Anterior cingulate cortex (tissue), 58 donors: ENCODE results near the gene PHACTR3.

ENCODE experiments used
- DNase-seq, 58 donors: peaks; one replicate each; lab custom pipeline; 2025; lab: John Stamatoyannopoulos, UW

The PHACTR3 gene

GRCh38 chr20:59586613-59587012, 17.7 kb upstream of the PHACTR3 start:
- DNase-seq, result no peak

GRCh38 chr20:59587570-59587969, 16.8 kb upstream of the PHACTR3 start:
- no peak for DNase-seq

- peak in 10 of 58 donors; percentile 15 to 56 (median 26) for DNase-seq
Measured at GRCh38 chr20:59588236-59588855, 16.0 kb upstream of the PHACTR3 start.

GRCh38 chr20:59589086-59589684, 15.2 kb upstream of the PHACTR3 start:
- no peak for DNase-seq

- no peak for DNase-seq
Measured at GRCh38 chr20:59591061-59591460, 13.3 kb upstream of the PHACTR3 start.

GRCh38 chr20:59596690-59597089, 7.7 kb upstream of the PHACTR3 start:
- DNase-seq, result no peak

GRCh38 chr20:59597240-59597639, 7.1 kb upstream of the PHACTR3 start:
- no peak for DNase-seq

GRCh38 chr20:59598625-59599310, 5.6 kb upstream of the PHACTR3 start:
- DNase-seq, result peak in 37 of 58 donors; percentile 19 to 80 (median 41)

- no peak for DNase-seq
Measured at GRCh38 chr20:59599941-59600340, 4.4 kb upstream of the PHACTR3 start.

- DNase-seq, result no peak
Measured at GRCh38 chr20:59600472-59600871, 3.9 kb upstream of the PHACTR3 start.

GRCh38 chr20:59602546-59603080, 1.7 kb upstream of the PHACTR3 start:
- DNase-seq, result no peak

- peak in 37 of 58 donors; percentile 22 to 81 (median 53) for DNase-seq
Measured at GRCh38 chr20:59603176-59603575, 1.2 kb upstream of the PHACTR3 start.

GRCh38 chr20:59604741-59605600, 631 bp downstream of the PHACTR3 start:
- DNase-seq, result peak in 21 of 58 donors; percentile 13 to 62 (median 39)

GRCh38 chr20:59605601-59606364, 1.4 kb downstream of the PHACTR3 start:
- peak in 9 of 58 donors; percentile 13 to 45 (median 33) for DNase-seq

GRCh38 chr20:59606566-59606965, 2.2 kb downstream of the PHACTR3 start:
- DNase-seq, result peak in 3 of 58 donors; percentile 20 to 32 (median 25)

- no peak for DNase-seq
Measured at GRCh38 chr20:59608396-59608795, 4.1 kb downstream of the PHACTR3 start.

GRCh38 chr20:59608871-59609270, 4.5 kb downstream of the PHACTR3 start:
- no peak for DNase-seq

- peak in 10 of 58 donors; percentile 22 to 77 (median 37) for DNase-seq
Measured at GRCh38 chr20:59611286-59611685, 6.9 kb downstream of the PHACTR3 start.

- DNase-seq, result no peak
Measured at GRCh38 chr20:59613861-59614260, 9.5 kb downstream of the PHACTR3 start.

- no peak for DNase-seq
Measured at GRCh38 chr20:59614714-59615113, 10.4 kb downstream of the PHACTR3 start.
